HepG2 (cell line): ENCODE measurements around the gene TANGO6. TPM values are rescaled to one million over a fixed set of nuclear protein-coding genes. Genes with fewer than 3 reads are reported as not detected.

Experiments used
- ATAC-seq: fragments of 200-7000 bp; cut with Tn5 transposase; 3 replicates; pipeline ENCODE4 v1.9.1; 2020; ENCODE audit warnings: mild to moderate bottlenecking, moderate library complexity
- BruUV-seq: library from RNA; stranded (reverse); fragments of 400-500 nt; replicated peaks from 2 replicates; lab custom pipeline; 2021; lab: Mats Ljungman, UMichigan
- CTCF ChIA-PET: fragments of 300-600 bp; formaldehyde crosslinking; extraction: SDS; loops from one replicate; lab custom pipeline; 2021; ENCODE audit warnings: low total read pairs, inconsistent platforms, low intra/inter-chr PET ratio; lab: Yijun Ruan, JAX
- POLR2A ChIA-PET: fragments of 350-600 bp; sonication (Branson Sonifier 250); formaldehyde crosslinking; loops from one replicate; lab custom pipeline; 2020; ENCODE audit warnings: antibody characterized with exemption, inconsistent platforms; lab: Yijun Ruan, JAX
- DNase-seq: peaks from one replicate; pipeline ENCODE4 v3.0.0-alpha.2; 2015; ENCODE audit warnings: low spot score
- FAIRE-seq: peaks from 3 replicates; lab custom pipeline; 2011; peaks lifted over from hg19 to GRCh38; lab: Jason Lieb, UNC
- H2AFZ ChIP-seq: one replicate; pipeline ENCODE4 v1.6.1; 2011; ENCODE audit warnings: low read length, inconsistent platforms
- H3K27ac ChIP-seq: fragments of 300-600 bp; 3 replicates; pipeline ENCODE4 v1.8.0; 2011; ENCODE audit warnings: mixed run types, mild to moderate bottlenecking, mixed read lengths, low read length, inconsistent platforms; ENCODE audit not compliant: insufficient read depth; ENCODE audit errors: extremely low read length
- H3K27me3 ChIP-seq, 2 experiments: fragments of 200-600 bp in 1 of 2; 2 replicates in 1 of 2; 3 replicates in 1 of 2; pipeline versions ENCODE4 v1.6.0 to v1.8.0; 2011; ENCODE audit warnings: low read length in 2 of 2, mild to moderate bottlenecking in 2 of 2, moderate library complexity in 2 of 2, inconsistent platforms in 1 of 2; ENCODE audit not compliant: insufficient read depth in 2 of 2, control insufficient read depth in 1 of 2
- H3K36me3 ChIP-seq, 2 experiments: fragments of 200-600 bp in 1 of 2; replicated peaks in 1 of 2; 2 replicates in 1 of 2; 3 replicates in 1 of 2; pipeline versions ENCODE4 v1.5.1 to v1.8.0; 2011; ENCODE audit warnings: low read length in 2 of 2, inconsistent platforms in 1 of 2; ENCODE audit not compliant: insufficient read depth in 2 of 2, control insufficient read depth in 1 of 2
- H3K4me1 ChIP-seq: 2 replicates; pipeline ENCODE4 v1.5.1; 2012; ENCODE audit warnings: low read length, inconsistent platforms; ENCODE audit not compliant: insufficient read depth
- H3K4me2 ChIP-seq: 2 replicates; pipeline ENCODE4 v1.6.0; 2011; ENCODE audit warnings: low read depth, low read length, inconsistent platforms
- H3K4me3 ChIP-seq, 3 experiments: fragments of 200-600 bp in 1 of 3; sonication (generic), shearing (Covaris generic) in 1 of 3; replicated peaks in 1 of 3; 2 replicates each; pipeline ENCODE4 v1.5.1; 2011 to 2016; ENCODE audit warnings: low read length in 3 of 3, inconsistent platforms in 2 of 3, low read depth in 2 of 3, mild to moderate bottlenecking in 2 of 3, control low read depth in 1 of 3, mixed read lengths in 1 of 3; ENCODE audit not compliant: insufficient read depth in 1 of 3
- H3K79me2 ChIP-seq: one replicate; pipeline ENCODE4 v1.6.1; 2011; ENCODE audit warnings: low read length, inconsistent platforms; ENCODE audit not compliant: insufficient read depth
- H3K9ac ChIP-seq: 2 replicates; pipeline ENCODE4 v1.6.0; 2011; ENCODE audit warnings: mild to moderate bottlenecking, low read depth, low read length, inconsistent platforms; ENCODE audit not compliant: insufficient read depth
- H3K9me3 ChIP-seq: 2 replicates; pipeline ENCODE4 v1.5.1; 2012; ENCODE audit warnings: mild to moderate bottlenecking, low read length
- H4K20me1 ChIP-seq: 2 replicates; pipeline ENCODE4 v1.6.0; 2011; ENCODE audit warnings: inconsistent platforms, mild to moderate bottlenecking, low read length, moderate library complexity; ENCODE audit not compliant: insufficient read depth
- ARNT ChIP-seq: fragments of 450-650 bp; IDR thresholded peaks from 2 replicates; pipeline ENCODE4 v1.6.1; 2017
- CCAR2 ChIP-seq: fragments of 200-400 bp; formaldehyde crosslinking; optimal IDR thresholded peaks from 2 replicates; pipeline ENCODE3; 2018; ENCODE audit warnings: low read depth, mild to moderate bottlenecking, low read length, moderate library complexity
- PRPF4 ChIP-seq: fragments of 200-400 bp; formaldehyde crosslinking; IDR thresholded peaks from 2 replicates; pipeline ENCODE4 v1.6.1; 2016; ENCODE audit warnings: low read length, low read depth; ENCODE audit not compliant: poor library complexity, severe bottlenecking
- RBM22 ChIP-seq: fragments of 200-400 bp; formaldehyde crosslinking; optimal IDR thresholded peaks from 2 replicates; pipeline ENCODE3; 2017; ENCODE audit warnings: mild to moderate bottlenecking, low read length, moderate library complexity
- RERE ChIP-seq: IDR thresholded peaks from 2 replicates; pipeline ENCODE4 v1.6.1; 2016; ENCODE audit warnings: low read depth, missing genetic modification reagents, missing compliant biosample characterization
- SMARCE1 ChIP-seq: fragments of 450-650 bp; IDR thresholded peaks from 2 replicates; pipeline ENCODE4 v1.6.1; 2017; ENCODE audit warnings: borderline replicate concordance
- ZBTB20 ChIP-seq: sonication (generic); formaldehyde crosslinking; IDR thresholded peaks from 2 replicates; pipeline ENCODE4 v1.8.1; 2023; ENCODE audit warnings: missing genetic modification reagents, low read depth, mild to moderate bottlenecking, borderline replicate concordance
- WGBS: methylation state at CpG from one replicate; pipeline ENCODE4 v1.1.6; 2017; ENCODE audit warnings: low lambda C conversion rate; 5-methylcytosine and 5-hydroxymethylcytosine counted together
- in situ Hi-C: cut with HindIII; loops from 2 replicates; pipeline ENCODE4 v1.10.0; 2017; ENCODE audit warnings: low pct_unique_long_range_greater_than_20kb; ENCODE audit not compliant: extremely low pct_ligation_motif_present
- intact Hi-C: fragments of 100-400 bp; cut with micrococcal nuclease; formaldehyde crosslinking; loops from one replicate; pipeline ENCODE4 v1.10.0; 2022; ENCODE audit not compliant: unreplicated experiment
- polyA plus RNA-seq, 8 experiments: library from polyadenylated mRNA; depleted of rRNA in 3 of 8; stranded (reverse) in 7 of 8; unstranded in 1 of 8; fragments of >200 nt; fragmentation: Illumina TruSeq in 4 of 8; extraction: Trizol in 4 of 8; gene quantifications; 2 replicates each; pipeline versions ENCODE4 v1.2.1 to v1.2.3, GENCODE V29; 2011 to 2016; ENCODE audit warnings: low read depth in 4 of 8, missing spikeins in 1 of 8, mixed read lengths in 1 of 8; ENCODE audit not compliant: insufficient read depth in 1 of 8
- total RNA-seq, 5 experiments: library from RNA; depleted of rRNA; stranded (reverse); fragments of >200 nt; fragmentation: Illumina TruSeq; extraction: Trizol; gene quantifications; 2 replicates each; pipeline ENCODE4 v1.2.3, GENCODE V29; 2016; ENCODE audit warnings: low read depth in 1 of 5
- TF ChIP-seq, protein P1 (sequence below): sonication (generic); formaldehyde crosslinking; IDR thresholded peaks from 2 replicates; pipeline ENCODE4 v1.9.0; 2022; ENCODE audit warnings: missing genetic modification reagents, mild to moderate bottlenecking, borderline replicate concordance

The TANGO6 gene
- total and polyA plus RNA-seq, 2 of the 13 experiments (the other 11 are each of a cell fraction or from before 2014, with no cell fraction given): 7.2 to 13.3 TPM

GRCh38 chr16:68934402-68934801, 91.1 kb downstream of the TANGO6 start:
- WGBS: 99% methylated on average over 3 of the region's 3 CpGs
- H3K9ac ChIP-seq: no peak overlapping the region
- no peak overlapping the region for H2AFZ ChIP-seq
- in situ Hi-C loops (no loop called here), intact Hi-C loops (no loop called here)
- DNase-seq (no peak), FAIRE-seq (no peak), ATAC-seq (no peak)
- no peak for TF ChIP-seq ZBTB20 (CRISPR knock-in tag)
- no peak for TF ChIP-seq PRPF4
- TF ChIP-seq CCAR2: no peak
- no peak for TF ChIP-seq ARNT
- no peak for TF ChIP-seq SMARCE1
- TF ChIP-seq, protein P1, sequence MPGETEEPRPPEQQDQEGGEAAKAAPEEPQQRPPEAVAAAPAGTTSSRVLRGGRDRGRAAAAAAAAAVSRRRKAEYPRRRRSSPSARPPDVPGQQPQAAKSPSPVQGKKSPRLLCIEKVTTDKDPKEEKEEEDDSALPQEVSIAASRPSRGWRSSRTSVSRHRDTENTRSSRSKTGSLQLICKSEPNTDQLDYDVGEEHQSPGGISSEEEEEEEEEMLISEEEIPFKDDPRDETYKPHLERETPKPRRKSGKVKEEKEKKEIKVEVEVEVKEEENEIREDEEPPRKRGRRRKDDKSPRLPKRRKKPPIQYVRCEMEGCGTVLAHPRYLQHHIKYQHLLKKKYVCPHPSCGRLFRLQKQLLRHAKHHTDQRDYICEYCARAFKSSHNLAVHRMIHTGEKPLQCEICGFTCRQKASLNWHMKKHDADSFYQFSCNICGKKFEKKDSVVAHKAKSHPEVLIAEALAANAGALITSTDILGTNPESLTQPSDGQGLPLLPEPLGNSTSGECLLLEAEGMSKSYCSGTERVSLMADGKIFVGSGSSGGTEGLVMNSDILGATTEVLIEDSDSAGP (CRISPR knock-in tag): no peak
- no peak for TF ChIP-seq RBM22
- no peak for TF ChIP-seq RERE (CRISPR knock-in tag)
- ChIA-PET CTCF (no interaction called here), POLR2A (no interaction called here)
- no peaks in the 10 kb centered on the region for H3K9me3 ChIP-seq
- peaks cover 3 to 14% of the 10 kb centered on the region in 2 experiments; a peak in 4 of 5 replicates for H3K36me3 ChIP-seq
- no peaks in the 10 kb centered on the region for H4K20me1 ChIP-seq
- H3K4me3 ChIP-seq: no peak overlapping the region
- H3K4me1 ChIP-seq: no peaks in the 10 kb centered on the region
- no peak overlapping the region for H3K27ac ChIP-seq
- H3K4me2 ChIP-seq: no peak overlapping the region
- no peaks in the 10 kb centered on the region for H3K27me3 ChIP-seq
- BruUV-seq: no TSS peak
- no peaks in the 10 kb centered on the region for H3K79me2 ChIP-seq
